Neuronal stem cell (in vitro differentiated cells): ENCODE results near the gene RSPH6A.

Experiments used
- DNase-seq: peaks from one replicate; pipeline ENCODE4 v3.0.0-alpha.2; 2013; ENCODE audit warnings: low spot score
- H2AFZ ChIP-seq: one replicate; pipeline ENCODE4 v1.6.1; 2013; ENCODE audit warnings: mild to moderate bottlenecking, low read length, inconsistent platforms
- H2AK5ac ChIP-seq: 2 replicates; pipeline ENCODE4 v1.6.1; 2013; ENCODE audit warnings: low read depth, mild to moderate bottlenecking, inconsistent platforms, low read length, moderate library complexity, mixed read lengths
- H2BK120ac ChIP-seq: 2 replicates; pipeline ENCODE4 v1.6.1; 2013; ENCODE audit warnings: low read depth, mild to moderate bottlenecking, inconsistent platforms, low read length, moderate library complexity, mixed read lengths
- H2BK12ac ChIP-seq: one replicate; pipeline ENCODE4 v1.6.1; 2013; ENCODE audit warnings: low read length, inconsistent platforms
- H2BK15ac ChIP-seq: 2 replicates; pipeline ENCODE4 v1.6.1; 2013; ENCODE audit warnings: mild to moderate bottlenecking, low read length, inconsistent platforms, mixed read lengths
- H2BK5ac ChIP-seq: one replicate; pipeline ENCODE4 v1.6.1; 2013; ENCODE audit warnings: inconsistent platforms, mild to moderate bottlenecking, low read length, moderate library complexity
- H3K14ac ChIP-seq: one replicate; pipeline ENCODE4 v1.6.1; 2013; ENCODE audit warnings: low read length, inconsistent platforms
- H3K18ac ChIP-seq: 2 replicates; pipeline ENCODE4 v1.6.1; 2013; ENCODE audit warnings: low read length, inconsistent platforms
- H3K23ac ChIP-seq: 2 replicates; pipeline ENCODE4 v1.6.1; 2013; ENCODE audit warnings: low read depth, mild to moderate bottlenecking, mixed read lengths, low read length, inconsistent platforms; ENCODE audit not compliant: poor library complexity
- H3K27ac ChIP-seq: replicated peaks from 3 replicates; pipeline ENCODE4 v1.5.1; 2013; ENCODE audit warnings: low read length, inconsistent platforms
- H3K27me3 ChIP-seq, 3 experiments: 2 replicates each; pipeline ENCODE4 v1.6.1; 2013; ENCODE audit warnings: low read length in 3 of 3, mild to moderate bottlenecking in 2 of 3, inconsistent platforms in 1 of 3, low read depth in 1 of 3, mixed read lengths in 1 of 3, moderate library complexity in 1 of 3; ENCODE audit not compliant: control insufficient read depth in 3 of 3, insufficient read depth in 3 of 3
- H3K36me3 ChIP-seq, 2 donors: replicated peaks in 1 of 2; 2 replicates each; pipeline ENCODE4 v1.6.1; 2013; ENCODE audit warnings: low read length in 2 of 2; ENCODE audit not compliant: control insufficient read depth in 2 of 2, insufficient read depth in 2 of 2
- H3K4ac ChIP-seq: 2 replicates; pipeline ENCODE4 v1.6.1; 2013; ENCODE audit warnings: inconsistent platforms, mild to moderate bottlenecking, low read length, moderate library complexity
- H3K4me1 ChIP-seq, 2 donors: 1 replicate in 1 of 2; 2 replicates in 1 of 2; pipeline ENCODE4 v1.6.1; 2013; ENCODE audit warnings: low read length in 2 of 2, low read depth in 1 of 2; ENCODE audit not compliant: control insufficient read depth in 2 of 2, insufficient read depth in 1 of 2
- H3K4me2 ChIP-seq: one replicate; pipeline ENCODE4 v1.6.1; 2013; ENCODE audit warnings: mild to moderate bottlenecking, low read length, inconsistent platforms; ENCODE audit not compliant: insufficient read depth, poor library complexity, severe bottlenecking
- H3K4me3 ChIP-seq, 2 donors: 2 replicates each; pipeline ENCODE4 v1.5.1; 2013; ENCODE audit warnings: low read length in 2 of 2, mild to moderate bottlenecking in 2 of 2, inconsistent platforms in 1 of 2, moderate library complexity in 1 of 2
- H3K79me1 ChIP-seq: one replicate; pipeline ENCODE4 v1.6.1; 2013; ENCODE audit warnings: low read depth, mild to moderate bottlenecking, inconsistent platforms, low read length, moderate library complexity
- H3K9ac ChIP-seq: one replicate; pipeline ENCODE4 v1.6.1; 2013; ENCODE audit warnings: mild to moderate bottlenecking, low read depth, low read length, inconsistent platforms; ENCODE audit not compliant: poor library complexity
- H3K9me3 ChIP-seq, 2 donors: replicated peaks in 1 of 2; 2 replicates each; pipeline versions ENCODE3 to v1.6.1; 2013; ENCODE audit warnings: low read length in 2 of 2, mild to moderate bottlenecking in 2 of 2, inconsistent platforms in 1 of 2, low read depth in 1 of 2, mixed read lengths in 1 of 2, moderate library complexity in 1 of 2; ENCODE audit not compliant: control insufficient read depth in 2 of 2, insufficient read depth in 1 of 2
- H4K8ac ChIP-seq: one replicate; pipeline ENCODE4 v1.6.1; 2013; ENCODE audit warnings: low read depth, mild to moderate bottlenecking, inconsistent platforms, low read length, moderate library complexity
- H4K91ac ChIP-seq: one replicate; pipeline ENCODE4 v1.6.1; 2013; ENCODE audit warnings: low read length, low read depth, mild to moderate bottlenecking, inconsistent platforms; ENCODE audit not compliant: poor library complexity
- WGBS, 2 donors: extraction: QIAGEN DNeasy Blood & Tissue Kit; methylation state at CpG; one replicate each; pipeline ENCODE4 v1.1.7; 2013; ENCODE audit warnings: missing lambda C conversion rate in 2 of 2, mixed read lengths in 1 of 2; ENCODE audit not compliant: insufficient read length in 2 of 2, insufficient replicate concordance in 1 of 2; ENCODE audit errors: extremely low coverage in 2 of 2; 5-methylcytosine and 5-hydroxymethylcytosine counted together

Gene RSPH6A

DNA sequence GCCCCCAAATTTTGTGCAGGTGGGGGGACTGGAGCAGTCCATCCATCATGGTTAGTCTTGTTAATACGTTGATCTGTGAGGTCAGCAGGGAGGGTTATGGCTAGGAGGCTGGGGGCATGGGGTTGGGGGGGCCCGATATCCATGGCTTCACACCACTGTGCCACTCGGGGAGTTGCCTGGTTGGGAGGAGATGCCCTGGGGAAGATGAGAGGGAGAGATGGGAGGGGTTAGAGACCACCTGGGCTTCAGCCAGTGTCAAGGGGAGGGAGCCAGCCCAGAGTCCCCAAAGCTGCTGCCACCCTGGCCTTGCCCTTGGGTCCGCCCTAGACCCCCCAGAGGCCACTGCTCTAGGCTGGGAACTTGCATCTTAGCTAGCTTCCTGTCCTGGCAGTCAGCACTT, 31.0 kb downstream of the RSPH6A start:
- H3K14ac ChIP-seq: no peak overlapping the region
- no peak overlapping the region for H3K4ac ChIP-seq
- no CpG with 5 or more reads among the region's 4 CpGs for WGBS, 2 donors
- no peak overlapping the region for H2AFZ ChIP-seq
- H3K4me2 ChIP-seq: no peak overlapping the region
- H2BK120ac ChIP-seq: no peak overlapping the region
- H2AK5ac ChIP-seq: no peak overlapping the region
- H3K27me3 ChIP-seq: peaks cover 0 to 6% (median 0%) of the 10 kb centered on the region in 3 experiments
- H3K9me3 ChIP-seq: no peaks in the 10 kb centered on the region
- H2BK12ac ChIP-seq: no peak overlapping the region
- no peak overlapping the region for H3K18ac ChIP-seq
- no peak overlapping the region for H3K23ac ChIP-seq
- peaks cover 19 to 20% of the 10 kb centered on the region in 2 donors for H3K4me1 ChIP-seq
- no peak overlapping the region for H4K8ac ChIP-seq
- no peak overlapping the region for H2BK5ac ChIP-seq
- H3K27ac ChIP-seq: no peak overlapping the region
- H3K79me1 ChIP-seq: peaks cover 10% of the 10 kb centered on the region
- no peak overlapping the region for H4K91ac ChIP-seq
- no peak overlapping the region for H3K9ac ChIP-seq
- DNase-seq: no peak
- peaks cover 40 to 67% of the 10 kb centered on the region in 2 donors for H3K36me3 ChIP-seq
- H2BK15ac ChIP-seq: no peak overlapping the region
- no peak overlapping the region for H3K4me3 ChIP-seq

GRCh38 chr19:45782820-45783785, 32.0 kb downstream of the RSPH6A start:
- no peaks in the 10 kb centered on the region for H3K9me3 ChIP-seq
- no peak overlapping the region for H3K4me2 ChIP-seq
- no peak overlapping the region for H3K23ac ChIP-seq
- no peak overlapping the region for H3K4me3 ChIP-seq
- no peak overlapping the region for H2AFZ ChIP-seq
- peaks cover 32 to 67% of the 10 kb centered on the region in 2 donors for H3K36me3 ChIP-seq
- H2BK120ac ChIP-seq: peak overlapping the region; percentile 51
- H3K27ac ChIP-seq: no peak overlapping the region
- H3K18ac ChIP-seq: peak overlapping the region; percentile 7
- no peak overlapping the region for H2BK12ac ChIP-seq
- H4K91ac ChIP-seq: no peak overlapping the region
- H3K4ac ChIP-seq: no peak overlapping the region
- no peak overlapping the region for H3K9ac ChIP-seq
- no CpG with 5 or more reads among the region's 26 CpGs for WGBS, 2 donors
- H3K14ac ChIP-seq: peak overlapping the region; percentile 47
- no peak overlapping the region for H4K8ac ChIP-seq
- peaks cover 0 to 6% (median 0%) of the 10 kb centered on the region in 3 experiments for H3K27me3 ChIP-seq
- peaks cover 19 to 24% of the 10 kb centered on the region in 2 donors for H3K4me1 ChIP-seq
- DNase-seq: no peak
- H2BK15ac ChIP-seq: no peak overlapping the region
- H2AK5ac ChIP-seq: peak overlapping the region; percentile 83
- H2BK5ac ChIP-seq: peak overlapping the region; percentile 57
- peaks cover 6% of the 10 kb centered on the region for H3K79me1 ChIP-seq

GRCh38 chr19:45782162-45782691, 32.9 kb downstream of the RSPH6A start, which contains the start of gene DMPK:
DMPK (minus strand) TSS chr19:45782490; CDS start chr19:45782352, 138 bp downstream.
- H4K8ac ChIP-seq: no peak within 1 kb of the TSS
- peaks cover 36 to 69% of the 10 kb centered on the region in 2 donors for H3K36me3 ChIP-seq
- H3K27me3 ChIP-seq: peaks cover 0 to 6% (median 0%) of the 10 kb centered on the region in 3 experiments
- H3K14ac ChIP-seq: peak within 1 kb of the TSS; percentile 47
- WGBS, 2 donors: no CpG with 5 or more reads among the region's 18 CpGs
- no peak within 1 kb of the TSS for H2AFZ ChIP-seq
- H2BK5ac ChIP-seq: peak within 1 kb of the TSS; percentile 57
- peaks cover 19 to 24% of the 10 kb centered on the region in 2 donors for H3K4me1 ChIP-seq
- no peak within 1 kb of the TSS for H3K27ac ChIP-seq
- H3K4me2 ChIP-seq: peak within 1 kb of the TSS; percentile 24
- H3K9me3 ChIP-seq: no peaks in the 10 kb centered on the region
- peak within 1 kb of the TSS; percentile 51 for H2BK120ac ChIP-seq
- H3K18ac ChIP-seq: peak within 1 kb of the TSS; percentile 85
- no peak for DNase-seq
- no peak within 1 kb of the TSS for H3K4me3 ChIP-seq
- H2BK12ac ChIP-seq: no peak within 1 kb of the TSS
- peak within 1 kb of the TSS; percentile 3 for H3K9ac ChIP-seq
- no peak within 1 kb of the TSS for H2BK15ac ChIP-seq
- no peak within 1 kb of the TSS for H3K23ac ChIP-seq
- H2AK5ac ChIP-seq: peak within 1 kb of the TSS; percentile 88
- peaks cover 6% of the 10 kb centered on the region for H3K79me1 ChIP-seq
- H3K4ac ChIP-seq: no peak within 1 kb of the TSS
- no peak within 1 kb of the TSS for H4K91ac ChIP-seq
